ENCODE measurements around the gene PDE7B.
A peak's percentile ranks its signal among the peaks of the same experiment; 100 is the strongest.

Gene PDE7B

DNA sequence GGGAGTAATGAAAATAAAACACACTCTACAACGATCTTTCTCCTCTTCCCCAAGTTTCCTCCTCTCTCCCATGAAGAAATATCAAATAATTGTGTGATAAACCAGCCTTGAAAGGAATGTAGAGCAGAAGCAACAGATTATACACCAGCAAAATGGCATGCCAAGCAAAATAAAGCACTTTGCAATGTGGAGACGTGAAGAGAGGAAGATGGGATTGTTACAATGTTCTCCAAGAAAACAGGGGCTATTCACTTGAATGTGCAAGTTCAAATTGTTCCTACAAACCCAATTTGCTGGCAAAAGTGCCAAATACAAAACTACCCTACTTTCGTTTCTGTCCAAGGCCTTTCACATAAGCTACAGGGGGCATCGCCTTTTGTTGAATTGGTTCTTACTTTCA lies 185.1 kb downstream of the PDE7B start:
- H3K27ac ChIP-seq, result peak overlapping the region in 1 of 2 donors; percentile 60
- H3K4me3 ChIP-seq, result no peak overlapping the region
- TF ChIP-seq, protein P1, sequence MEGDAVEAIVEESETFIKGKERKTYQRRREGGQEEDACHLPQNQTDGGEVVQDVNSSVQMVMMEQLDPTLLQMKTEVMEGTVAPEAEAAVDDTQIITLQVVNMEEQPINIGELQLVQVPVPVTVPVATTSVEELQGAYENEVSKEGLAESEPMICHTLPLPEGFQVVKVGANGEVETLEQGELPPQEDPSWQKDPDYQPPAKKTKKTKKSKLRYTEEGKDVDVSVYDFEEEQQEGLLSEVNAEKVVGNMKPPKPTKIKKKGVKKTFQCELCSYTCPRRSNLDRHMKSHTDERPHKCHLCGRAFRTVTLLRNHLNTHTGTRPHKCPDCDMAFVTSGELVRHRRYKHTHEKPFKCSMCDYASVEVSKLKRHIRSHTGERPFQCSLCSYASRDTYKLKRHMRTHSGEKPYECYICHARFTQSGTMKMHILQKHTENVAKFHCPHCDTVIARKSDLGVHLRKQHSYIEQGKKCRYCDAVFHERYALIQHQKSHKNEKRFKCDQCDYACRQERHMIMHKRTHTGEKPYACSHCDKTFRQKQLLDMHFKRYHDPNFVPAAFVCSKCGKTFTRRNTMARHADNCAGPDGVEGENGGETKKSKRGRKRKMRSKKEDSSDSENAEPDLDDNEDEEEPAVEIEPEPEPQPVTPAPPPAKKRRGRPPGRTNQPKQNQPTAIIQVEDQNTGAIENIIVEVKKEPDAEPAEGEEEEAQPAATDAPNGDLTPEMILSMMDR (IDR thresholded peaks at IDR 0.05), result no peak
- DNase-seq (ENCODE audit: low spot score), result no peak

- peak overlapping the region; percentile 61 for H3K4me3 ChIP-seq
- peak overlapping the region in 1 of 2 donors; percentile 60 for H3K27ac ChIP-seq
Observed at GRCh38 chr6:136037242-136037875, 185.9 kb downstream of the PDE7B start.

GRCh38 chr6:136037876-136038460 lies 186.5 kb downstream of the PDE7B start:
- Histone ChIP-seq H3K4me3 (peak overlapping the region; percentile 61), H3K27ac (peak overlapping the region in 1 of 2 donors; percentile 60)
- no peak for DNase-seq (ENCODE audit: low spot score)
- TF ChIP-seq, protein P1 (IDR thresholded peaks at IDR 0.05), result no peak

More at GRCh38 chr6:136037242-136037875, 185.9 kb downstream of the PDE7B start:
- no peak for DNase-seq (ENCODE audit: low spot score)
- TF ChIP-seq, protein P1 (IDR thresholded peaks at IDR 0.05), result no peak

GRCh38 chr6:136038531-136038930 lies 187.0 kb downstream of the PDE7B start:
- TF ChIP-seq, protein P1 (IDR thresholded peaks at IDR 0.05), result no peak
- peak overlapping the region in 1 of 2 donors; percentile 60 for H3K27ac ChIP-seq
- peak overlapping the region; percentile 61 for H3K4me3 ChIP-seq
- DNase-seq (ENCODE audit: low spot score), result no peak

DNA sequence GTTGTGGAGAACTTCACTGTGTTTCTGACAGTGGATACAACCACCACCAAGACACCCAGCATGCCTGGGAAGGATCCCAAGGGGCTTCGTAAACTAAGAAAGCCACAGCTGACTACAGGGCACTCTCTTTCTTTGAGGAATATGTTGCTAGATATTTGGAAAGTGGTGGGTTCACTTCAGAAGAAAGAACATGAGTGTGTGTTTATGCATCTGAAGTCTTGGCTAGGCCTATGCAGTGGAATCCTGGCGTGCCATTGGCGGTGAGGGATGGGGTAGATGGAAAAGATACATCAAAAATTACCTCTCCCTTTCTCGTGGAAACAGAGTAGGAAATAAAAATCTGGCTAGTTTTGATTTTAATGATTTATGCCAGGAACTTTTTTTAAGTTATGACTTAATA lies 187.7 kb downstream of the PDE7B start:
- H3K4me3 ChIP-seq, result no peak overlapping the region
- DNase-seq (ENCODE audit: low spot score), result no peak
- no peak overlapping the region for H3K27ac ChIP-seq
- TF ChIP-seq, protein P1 (IDR thresholded peaks at IDR 0.05), result no peak

DNA sequence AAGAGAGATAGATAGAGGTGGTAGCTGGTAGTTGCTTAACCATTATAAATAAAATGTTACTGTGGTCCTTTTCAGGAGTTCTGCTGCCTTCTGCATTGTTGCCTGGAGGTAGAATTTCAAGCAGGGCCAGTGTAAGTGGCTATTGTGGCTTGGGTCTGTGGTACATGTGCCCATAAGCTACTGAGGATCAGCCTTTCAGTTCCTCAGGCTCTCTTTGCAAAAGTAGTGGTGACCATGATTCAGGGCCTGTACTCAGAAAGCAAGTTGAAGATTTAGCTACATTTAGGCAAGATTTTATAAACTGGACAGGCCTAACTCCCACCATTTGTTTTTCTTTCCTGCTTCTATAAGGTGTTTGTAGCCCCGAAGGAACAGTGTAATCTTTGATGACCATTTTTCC lies 199.0 kb downstream of the PDE7B start:
- H3K4me3 ChIP-seq, result peak overlapping the region; percentile 33
- peak overlapping the region in 1 of 2 donors; percentile 41 for H3K27ac ChIP-seq

More for the DNA sequence above, 199.0 kb downstream of the PDE7B start:
- no peak for DNase-seq (ENCODE audit: low spot score)
- TF ChIP-seq, protein P1 (IDR thresholded peaks at IDR 0.05), result no peak
